SJCRH30 (cell line): Measurements from ENCODE around the gene ETS1. TPM values are rescaled to one million over a fixed set of nuclear protein-coding genes. Genes with fewer than 3 reads are reported as not detected.

Source experiments
- DNase-seq, 2 experiments: peaks; one replicate each; pipeline ENCODE4 v3.0.0-alpha.2; 2015 to 2020
- H3K27ac ChIP-seq: fragments of 250-450 bp; sonication (Bioruptor Pico); 2 replicates; pipeline ENCODE4 v1.5.1; 2020; ENCODE audit warnings: mild to moderate bottlenecking, moderate library complexity
- H3K27me3 ChIP-seq: fragments of 250-450 bp; sonication (Bioruptor Pico); 2 replicates; pipeline ENCODE4 v1.5.1; 2020; ENCODE audit warnings: mild to moderate bottlenecking, moderate library complexity
- H3K36me3 ChIP-seq: fragments of 250-450 bp; sonication (Bioruptor Pico); 2 replicates; pipeline ENCODE4 v1.5.1; 2020; ENCODE audit warnings: mild to moderate bottlenecking, moderate library complexity
- H3K4me1 ChIP-seq: fragments of 250-450 bp; sonication (Bioruptor Pico); 2 replicates; pipeline ENCODE4 v1.5.1; 2020; ENCODE audit warnings: mild to moderate bottlenecking, moderate library complexity
- H3K4me3 ChIP-seq: fragments of 250-450 bp; sonication (Bioruptor Pico); 2 replicates; pipeline ENCODE4 v1.5.1; 2020; ENCODE audit warnings: mild to moderate bottlenecking, moderate library complexity
- H3K9me3 ChIP-seq: fragments of 250-450 bp; sonication (Bioruptor Pico); replicated peaks from 2 replicates; pipeline ENCODE4 v1.5.1; 2020; ENCODE audit warnings: mild to moderate bottlenecking, moderate library complexity
- total RNA-seq: library from RNA; depleted of rRNA; stranded (reverse); fragments of >200 nt; shearing (Covaris generic); gene quantifications from 2 replicates; pipeline ENCODE4 v1.2.3, GENCODE V29; 2014

The ETS1 gene
- total RNA-seq, 1 experiment from 2014 or later = 43.9 TPM

GRCh38 chr11:128608746-128609407, 21.5 kb upstream of the ETS1 start:
- Histone ChIP-seq H3K9me3 (no peaks in the 10 kb centered on the region), H3K27me3 (no peaks in the 10 kb centered on the region), H3K4me3 (no peak overlapping the region), H3K27ac (no peak overlapping the region), H3K4me1 (no peaks in the 10 kb centered on the region), H3K36me3 (no peaks in the 10 kb centered on the region)
- no peak for DNase-seq

DNA sequence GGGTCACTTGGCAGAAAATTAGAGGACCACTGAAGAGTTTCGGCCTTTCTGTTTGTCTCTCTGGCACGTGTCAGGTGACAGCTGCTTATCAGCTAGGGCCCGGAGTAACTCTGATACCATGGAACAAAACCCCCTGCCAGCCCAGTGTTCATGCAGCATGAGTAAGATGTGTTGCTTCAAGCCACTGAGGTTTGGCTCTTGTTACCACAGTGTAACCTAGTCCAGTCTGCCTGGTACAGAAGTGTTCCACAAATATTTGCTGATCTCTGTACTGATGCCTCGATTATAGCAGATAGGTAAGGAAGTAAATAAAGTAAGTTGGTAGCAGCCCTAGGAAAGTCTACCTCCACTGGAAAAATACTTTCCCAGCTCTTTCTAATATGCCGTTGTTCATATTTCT, 20.5 kb upstream of the ETS1 start:
- Histone ChIP-seq H3K36me3 (no peaks in the 10 kb centered on the region), H3K4me3 (no peak overlapping the region), H3K27me3 (no peaks in the 10 kb centered on the region)

DNA sequence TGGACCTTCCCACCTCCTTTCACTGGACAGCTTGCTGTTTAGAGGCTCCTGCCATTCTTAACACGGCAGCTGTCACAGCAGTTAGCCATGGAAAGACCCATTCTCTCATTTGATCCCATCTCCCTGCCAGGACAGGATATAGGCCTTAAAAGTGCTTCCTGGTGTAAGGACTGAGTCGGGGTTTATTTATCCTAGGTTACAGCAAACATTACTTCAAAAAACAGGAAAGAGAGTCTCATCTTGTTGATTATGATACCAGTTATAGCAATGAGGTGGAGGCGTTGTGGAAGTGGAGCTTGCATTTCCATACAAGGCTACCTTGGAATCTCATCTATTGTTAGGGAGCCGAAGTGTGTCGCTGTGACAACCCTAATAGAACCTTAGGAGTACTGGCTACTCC, 17.4 kb upstream of the ETS1 start:
- Histone ChIP-seq H3K27ac (no peak overlapping the region), H3K4me3 (no peak overlapping the region), H3K27me3 (no peaks in the 10 kb centered on the region), H3K4me1 (no peaks in the 10 kb centered on the region), H3K9me3 (no peaks in the 10 kb centered on the region), H3K36me3 (no peaks in the 10 kb centered on the region)
- peak in 1 of 2 experiments; percentile 21 for DNase-seq

More for the DNA sequence above, 20.5 kb upstream of the ETS1 start:
- no peak for DNase-seq
- H3K4me1 ChIP-seq = no peaks in the 10 kb centered on the region
- H3K9me3 ChIP-seq = no peaks in the 10 kb centered on the region
- no peak overlapping the region for H3K27ac ChIP-seq

GRCh38 chr11:128603752-128604414, 16.5 kb upstream of the ETS1 start:
- Histone ChIP-seq H3K4me3 (no peak overlapping the region), H3K27me3 (no peaks in the 10 kb centered on the region), H3K9me3 (no peaks in the 10 kb centered on the region), H3K4me1 (no peaks in the 10 kb centered on the region), H3K36me3 (no peaks in the 10 kb centered on the region), H3K27ac (no peak overlapping the region)
- DNase-seq = no peak

- H3K9me3 ChIP-seq = no peaks in the 10 kb centered on the region
- no peaks in the 10 kb centered on the region for H3K4me1 ChIP-seq
- DNase-seq = no peak
- H3K27ac ChIP-seq = no peak overlapping the region
- H3K36me3 ChIP-seq = no peaks in the 10 kb centered on the region
- H3K27me3 ChIP-seq = no peaks in the 10 kb centered on the region
- H3K4me3 ChIP-seq = no peak overlapping the region
Observed at GRCh38 chr11:128603003-128603696, 15.8 kb upstream of the ETS1 start.

GRCh38 chr11:128599729-128600128, 12.4 kb upstream of the ETS1 start:
- no peak for DNase-seq
- H3K36me3 ChIP-seq = no peaks in the 10 kb centered on the region
- H3K27ac ChIP-seq = no peak overlapping the region
- no peaks in the 10 kb centered on the region for H3K4me1 ChIP-seq
- no peaks in the 10 kb centered on the region for H3K9me3 ChIP-seq
- H3K27me3 ChIP-seq = no peaks in the 10 kb centered on the region
- H3K4me3 ChIP-seq = no peak overlapping the region

DNA sequence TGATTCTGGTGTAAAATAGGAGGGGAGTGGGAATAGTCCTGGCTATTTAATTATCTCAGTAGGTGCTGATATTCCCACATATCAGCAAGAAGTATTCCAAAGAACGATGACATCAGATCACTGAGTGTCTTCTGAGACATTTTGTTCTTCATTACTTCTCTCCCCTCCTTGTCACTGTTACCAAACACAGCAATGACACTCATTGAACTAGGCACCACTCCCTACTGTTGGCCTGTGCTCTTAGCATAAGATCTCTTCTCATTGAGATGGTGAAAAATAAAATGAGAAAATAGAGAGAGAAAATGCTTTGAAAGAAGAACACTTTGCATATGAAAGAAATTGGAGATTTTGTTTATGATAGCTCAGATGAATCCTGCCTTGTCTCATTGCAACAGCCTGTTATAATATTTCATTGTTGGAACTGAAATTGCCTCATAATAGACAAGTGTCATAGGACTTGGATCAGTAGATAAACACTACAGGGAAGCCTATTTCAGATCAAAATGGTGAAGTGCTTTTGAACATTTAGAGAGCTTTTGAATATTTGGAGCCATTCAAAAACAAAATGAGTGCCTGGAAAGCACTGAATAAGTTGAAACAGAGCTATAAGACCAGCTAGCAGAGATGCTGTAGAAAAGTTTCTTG, 11.3 kb upstream of the ETS1 start:
- Histone ChIP-seq H3K27ac (no peak overlapping the region), H3K9me3 (no peaks in the 10 kb centered on the region), H3K36me3 (no peaks in the 10 kb centered on the region), H3K4me3 (no peak overlapping the region), H3K4me1 (no peaks in the 10 kb centered on the region), H3K27me3 (no peaks in the 10 kb centered on the region)
- no peak for DNase-seq

GRCh38 chr11:128598096-128598495, 10.7 kb upstream of the ETS1 start:
- Histone ChIP-seq H3K4me1 (no peaks in the 10 kb centered on the region), H3K27me3 (no peaks in the 10 kb centered on the region)

DNA sequence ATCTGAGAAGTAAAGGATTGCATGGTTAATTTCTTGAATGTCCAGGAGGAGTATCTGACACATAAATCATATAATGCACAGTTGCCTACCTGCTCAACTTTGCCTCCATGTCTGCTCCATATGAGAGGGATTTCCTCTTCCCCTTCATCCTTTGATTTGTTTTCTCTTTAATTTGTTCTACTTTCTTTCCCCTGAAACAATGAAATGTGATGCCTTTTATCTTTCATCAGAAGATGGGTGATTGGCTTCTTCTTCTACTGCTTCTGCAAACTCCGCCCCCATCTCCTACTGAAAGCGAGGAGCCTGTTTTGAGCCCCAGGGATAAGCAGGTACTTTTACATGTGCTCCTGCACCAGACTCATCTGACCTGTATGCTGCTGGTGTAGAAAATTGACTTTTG, 9.9 kb upstream of the ETS1 start:
- no peaks in the 10 kb centered on the region for H3K36me3 ChIP-seq
- no peaks in the 10 kb centered on the region for H3K27me3 ChIP-seq
- no peak for DNase-seq
- no peaks in the 10 kb centered on the region for H3K4me1 ChIP-seq
- no peak overlapping the region for H3K27ac ChIP-seq
- no peaks in the 10 kb centered on the region for H3K9me3 ChIP-seq
- H3K4me3 ChIP-seq = no peak overlapping the region

More at GRCh38 chr11:128598096-128598495, 10.7 kb upstream of the ETS1 start:
- Histone ChIP-seq H3K36me3 (no peaks in the 10 kb centered on the region), H3K9me3 (no peaks in the 10 kb centered on the region), H3K4me3 (no peak overlapping the region), H3K27ac (no peak overlapping the region)
- DNase-seq = no peak

GRCh38 chr11:128596250-128596649, 8.9 kb upstream of the ETS1 start:
- no peaks in the 10 kb centered on the region for H3K27me3 ChIP-seq
- no peaks in the 10 kb centered on the region for H3K36me3 ChIP-seq
- no peak for DNase-seq
- H3K4me3 ChIP-seq = no peak overlapping the region
- H3K4me1 ChIP-seq = no peaks in the 10 kb centered on the region
- H3K27ac ChIP-seq = no peak overlapping the region
- H3K9me3 ChIP-seq = no peaks in the 10 kb centered on the region

DNA sequence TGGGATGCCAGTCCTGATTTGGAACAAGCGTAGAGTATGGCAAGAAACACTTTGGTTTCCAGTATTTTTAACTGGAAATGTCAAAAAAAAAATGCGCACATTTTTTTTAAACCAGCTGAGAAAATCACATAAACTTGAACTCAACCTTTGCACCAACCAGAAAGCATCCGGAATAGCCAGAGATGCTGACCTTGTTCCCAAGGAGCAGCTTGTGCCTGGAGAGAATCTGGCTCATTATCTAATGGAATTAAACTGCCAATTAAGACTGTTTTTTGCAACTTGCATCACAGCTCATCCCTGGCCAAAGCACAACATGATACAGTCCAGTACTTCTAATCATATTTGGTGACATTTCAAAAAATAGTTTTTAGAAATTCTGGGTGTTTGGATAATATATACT, 8.4 kb upstream of the ETS1 start:
- no peak for DNase-seq
- H3K27me3 ChIP-seq = no peaks in the 10 kb centered on the region
- H3K27ac ChIP-seq = no peak overlapping the region
- no peaks in the 10 kb centered on the region for H3K9me3 ChIP-seq
- H3K36me3 ChIP-seq = no peaks in the 10 kb centered on the region
- no peaks in the 10 kb centered on the region for H3K4me1 ChIP-seq
- no peak overlapping the region for H3K4me3 ChIP-seq

DNA sequence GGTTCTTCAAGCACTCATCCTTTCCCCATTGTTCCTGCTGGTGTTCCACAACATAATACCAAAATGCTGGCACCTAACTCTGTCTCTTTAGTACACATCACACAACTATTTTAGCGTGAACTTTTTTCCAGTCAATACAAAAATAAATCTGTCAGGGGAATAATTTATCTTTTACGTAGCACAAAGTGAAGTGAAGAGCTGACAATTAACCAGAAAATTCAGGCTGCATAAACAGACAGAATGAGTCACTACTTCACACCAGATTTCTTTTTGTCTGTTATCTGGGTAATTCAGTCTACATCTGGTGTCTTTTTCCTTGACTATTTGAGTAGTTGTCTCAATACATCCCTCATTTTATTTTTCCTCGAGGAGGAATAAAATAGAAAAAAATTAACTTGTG, 7.9 kb upstream of the ETS1 start:
- H3K27ac ChIP-seq = no peak overlapping the region
- H3K27me3 ChIP-seq = no peaks in the 10 kb centered on the region
- no peaks in the 10 kb centered on the region for H3K36me3 ChIP-seq
- H3K4me3 ChIP-seq = no peak overlapping the region
- no peaks in the 10 kb centered on the region for H3K4me1 ChIP-seq
- H3K9me3 ChIP-seq = no peaks in the 10 kb centered on the region
- no peak for DNase-seq

- Histone ChIP-seq H3K4me3 (no peak overlapping the region), H3K4me1 (no peaks in the 10 kb centered on the region), H3K9me3 (no peaks in the 10 kb centered on the region; the same call in 1 of the 2 replicates), H3K27ac (no peak overlapping the region), H3K36me3 (no peaks in the 10 kb centered on the region), H3K27me3 (no peaks in the 10 kb centered on the region)
- no peak for DNase-seq
Observed at GRCh38 chr11:128594226-128594625, 6.9 kb upstream of the ETS1 start.

- DNase-seq = no peak
- no peaks in the 10 kb centered on the region for H3K4me1 ChIP-seq
- no peak overlapping the region for H3K4me3 ChIP-seq
- no peaks in the 10 kb centered on the region for H3K27me3 ChIP-seq
- H3K27ac ChIP-seq = no peak overlapping the region
- no peaks in the 10 kb centered on the region for H3K36me3 ChIP-seq
- H3K9me3 ChIP-seq = no peaks in the 10 kb centered on the region; the same call in 1 of the 2 replicates
Observed at GRCh38 chr11:128593281-128593680, 5.9 kb upstream of the ETS1 start.

DNA sequence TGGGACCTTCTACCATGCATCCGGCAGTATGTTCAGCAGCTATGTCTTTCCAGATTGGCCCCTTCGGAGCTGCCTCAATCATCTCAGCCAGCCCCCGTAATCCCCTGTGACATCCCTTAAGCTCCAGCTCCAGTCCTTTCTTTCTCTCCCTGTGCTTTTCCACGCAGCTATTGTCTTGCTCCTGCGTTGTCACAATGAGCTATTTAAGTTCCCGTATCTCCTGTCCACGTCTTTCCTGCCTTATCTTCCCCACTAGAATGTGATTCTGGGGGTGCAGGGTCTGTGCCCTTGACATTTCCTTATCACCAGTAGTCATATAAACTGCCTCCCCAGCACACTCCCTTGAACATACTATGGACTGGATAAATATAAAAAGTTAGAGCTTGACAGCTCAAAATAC, 5.1 kb upstream of the ETS1 start:
- Histone ChIP-seq H3K36me3 (no peaks in the 10 kb centered on the region), H3K4me1 (no peaks in the 10 kb centered on the region), H3K4me3 (no peak overlapping the region), H3K9me3 (no peaks in the 10 kb centered on the region; the same call in 1 of the 2 replicates), H3K27me3 (no peaks in the 10 kb centered on the region), H3K27ac (no peak overlapping the region)
- no peak for DNase-seq
